HepG2 (cell line): ENCODE data around the gene SLC25A44. TPM values are rescaled to one million over a fixed set of nuclear protein-coding genes. Genes with fewer than 3 reads are reported as not detected.

Source experiments
- ATAC-seq: fragments of 200-7000 bp; cut with Tn5 transposase; 3 replicates; pipeline ENCODE4 v1.9.1; 2020; ENCODE audit warnings: mild to moderate bottlenecking, moderate library complexity
- BruUV-seq: library from RNA; stranded (reverse); fragments of 400-500 nt; replicated peaks from 2 replicates; lab custom pipeline; 2021; lab: Mats Ljungman, UMichigan
- CTCF ChIA-PET: fragments of 300-600 bp; formaldehyde crosslinking; extraction: SDS; loops from one replicate; lab custom pipeline; 2021; ENCODE audit warnings: low total read pairs, inconsistent platforms, low intra/inter-chr PET ratio; lab: Yijun Ruan, JAX
- POLR2A ChIA-PET: fragments of 350-600 bp; sonication (Branson Sonifier 250); formaldehyde crosslinking; loops from one replicate; lab custom pipeline; 2020; ENCODE audit warnings: antibody characterized with exemption, inconsistent platforms; lab: Yijun Ruan, JAX
- DNase-seq: peaks from one replicate; pipeline ENCODE4 v3.0.0-alpha.2; 2015; ENCODE audit warnings: low spot score
- FAIRE-seq: peaks from 3 replicates; lab custom pipeline; 2011; peaks lifted over from hg19 to GRCh38; lab: Jason Lieb, UNC
- H2AFZ ChIP-seq: one replicate; pipeline ENCODE4 v1.6.1; 2011; ENCODE audit warnings: low read length, inconsistent platforms
- H3K27ac ChIP-seq: fragments of 300-600 bp; 3 replicates; pipeline ENCODE4 v1.8.0; 2011; ENCODE audit warnings: mixed run types, mild to moderate bottlenecking, mixed read lengths, low read length, inconsistent platforms; ENCODE audit not compliant: insufficient read depth; ENCODE audit errors: extremely low read length
- H3K27me3 ChIP-seq, 2 experiments: fragments of 200-600 bp in 1 of 2; 2 replicates in 1 of 2; 3 replicates in 1 of 2; pipeline versions ENCODE4 v1.6.0 to v1.8.0; 2011; ENCODE audit warnings: low read length in 2 of 2, mild to moderate bottlenecking in 2 of 2, moderate library complexity in 2 of 2, inconsistent platforms in 1 of 2; ENCODE audit not compliant: insufficient read depth in 2 of 2, control insufficient read depth in 1 of 2
- H3K36me3 ChIP-seq, 2 experiments: fragments of 200-600 bp in 1 of 2; replicated peaks in 1 of 2; 2 replicates in 1 of 2; 3 replicates in 1 of 2; pipeline versions ENCODE4 v1.5.1 to v1.8.0; 2011; ENCODE audit warnings: low read length in 2 of 2, inconsistent platforms in 1 of 2; ENCODE audit not compliant: insufficient read depth in 2 of 2, control insufficient read depth in 1 of 2
- H3K4me1 ChIP-seq: 2 replicates; pipeline ENCODE4 v1.5.1; 2012; ENCODE audit warnings: low read length, inconsistent platforms; ENCODE audit not compliant: insufficient read depth
- H3K4me2 ChIP-seq: 2 replicates; pipeline ENCODE4 v1.6.0; 2011; ENCODE audit warnings: low read depth, low read length, inconsistent platforms
- H3K4me3 ChIP-seq, 3 experiments: fragments of 200-600 bp in 1 of 3; sonication (generic), shearing (Covaris generic) in 1 of 3; replicated peaks in 1 of 3; 2 replicates each; pipeline ENCODE4 v1.5.1; 2011 to 2016; ENCODE audit warnings: low read length in 3 of 3, inconsistent platforms in 2 of 3, low read depth in 2 of 3, mild to moderate bottlenecking in 2 of 3, control low read depth in 1 of 3, mixed read lengths in 1 of 3; ENCODE audit not compliant: insufficient read depth in 1 of 3
- H3K79me2 ChIP-seq: one replicate; pipeline ENCODE4 v1.6.1; 2011; ENCODE audit warnings: low read length, inconsistent platforms; ENCODE audit not compliant: insufficient read depth
- H3K9ac ChIP-seq: 2 replicates; pipeline ENCODE4 v1.6.0; 2011; ENCODE audit warnings: mild to moderate bottlenecking, low read depth, low read length, inconsistent platforms; ENCODE audit not compliant: insufficient read depth
- H3K9me3 ChIP-seq: 2 replicates; pipeline ENCODE4 v1.5.1; 2012; ENCODE audit warnings: mild to moderate bottlenecking, low read length
- H4K20me1 ChIP-seq: 2 replicates; pipeline ENCODE4 v1.6.0; 2011; ENCODE audit warnings: inconsistent platforms, mild to moderate bottlenecking, low read length, moderate library complexity; ENCODE audit not compliant: insufficient read depth
- ARID5B ChIP-seq: IDR thresholded peaks from 2 replicates; pipeline ENCODE4 v1.4.0; 2020; ENCODE audit warnings: mild to moderate bottlenecking, missing genetic modification reagents
- ATM ChIP-seq: fragments of 450-650 bp; IDR thresholded peaks from 2 replicates; pipeline ENCODE4 v1.7.1; 2017; ENCODE audit warnings: mild to moderate bottlenecking, borderline replicate concordance
- CBX2 ChIP-seq, 2 experiments: fragments of 200-600 bp in 1 of 2; sonication (generic); formaldehyde crosslinking in 1 of 2; IDR thresholded peaks; 2 replicates each; pipeline versions ENCODE4 v1.7.0 to v1.8.1; 2018 to 2022; ENCODE audit warnings: low read depth in 2 of 2, low read length in 1 of 2, mild to moderate bottlenecking in 1 of 2, missing genetic modification reagents in 1 of 2
- GFI1 ChIP-seq: sonication (generic); formaldehyde crosslinking; IDR thresholded peaks from 2 replicates; pipeline ENCODE4 v1.5.0; 2020; ENCODE audit warnings: missing genetic modification reagents, mild to moderate bottlenecking, borderline replicate concordance
- HDAC1 ChIP-seq: sonication (generic); formaldehyde crosslinking; IDR thresholded peaks from 2 replicates; pipeline ENCODE4 v1.5.1; 2020; ENCODE audit warnings: mild to moderate bottlenecking, missing genetic modification reagents
- NCOA5 ChIP-seq: sonication (generic); formaldehyde crosslinking; IDR thresholded peaks from 2 replicates; pipeline ENCODE4 v1.4.0; 2020; ENCODE audit warnings: missing genetic modification reagents
- SP4 ChIP-seq: sonication (generic); formaldehyde crosslinking; IDR thresholded peaks from 2 replicates; pipeline ENCODE4 v1.8.1; 2023; ENCODE audit warnings: mild to moderate bottlenecking, missing genetic modification reagents
- TFAP4 ChIP-seq: sonication (generic); IDR thresholded peaks from 2 replicates; pipeline ENCODE4 v1.6.1; 2016; ENCODE audit warnings: low read depth, borderline replicate concordance
- U2AF2 ChIP-seq: fragments of 200-400 bp; formaldehyde crosslinking; IDR thresholded peaks from 2 replicates; pipeline ENCODE4 v1.6.1; 2017; ENCODE audit warnings: low read depth, mild to moderate bottlenecking, low read length
- ZBTB42 ChIP-seq: sonication (generic); formaldehyde crosslinking; IDR thresholded peaks from 2 replicates; pipeline ENCODE4 v1.5.0; 2020; ENCODE audit warnings: mild to moderate bottlenecking, missing genetic modification reagents
- ZNF230 ChIP-seq: sonication (generic); formaldehyde crosslinking; IDR thresholded peaks from 2 replicates; pipeline ENCODE4 v1.4.0; 2020; ENCODE audit warnings: mild to moderate bottlenecking, missing genetic modification reagents
- ZNF274 ChIP-seq: sonication (generic); formaldehyde crosslinking; IDR thresholded peaks from 2 replicates; pipeline ENCODE4 v1.5.1; 2020; ENCODE audit warnings: mild to moderate bottlenecking, missing genetic modification reagents
- ZNF451 ChIP-seq: sonication (generic); formaldehyde crosslinking; IDR thresholded peaks from 2 replicates; pipeline ENCODE4 v1.5.0; 2020; ENCODE audit warnings: mild to moderate bottlenecking, missing genetic modification reagents
- ZNF780A ChIP-seq: sonication (generic); formaldehyde crosslinking; IDR thresholded peaks from 2 replicates; pipeline ENCODE4 v1.8.0; 2022; ENCODE audit warnings: mild to moderate bottlenecking, missing genetic modification reagents, moderate library complexity
- ZSCAN5A ChIP-seq: sonication (generic); formaldehyde crosslinking; IDR thresholded peaks from 2 replicates; pipeline ENCODE4 v1.8.0; 2022; ENCODE audit warnings: mild to moderate bottlenecking, missing genetic modification reagents, borderline replicate concordance
- WGBS: methylation state at CpG from one replicate; pipeline ENCODE4 v1.1.6; 2017; ENCODE audit warnings: low lambda C conversion rate; 5-methylcytosine and 5-hydroxymethylcytosine counted together
- in situ Hi-C: cut with HindIII; loops from 2 replicates; pipeline ENCODE4 v1.10.0; 2017; ENCODE audit warnings: low pct_unique_long_range_greater_than_20kb; ENCODE audit not compliant: extremely low pct_ligation_motif_present
- intact Hi-C: fragments of 100-400 bp; cut with micrococcal nuclease; formaldehyde crosslinking; loops from one replicate; pipeline ENCODE4 v1.10.0; 2022; ENCODE audit not compliant: unreplicated experiment
- polyA plus RNA-seq, 8 experiments: library from polyadenylated mRNA; depleted of rRNA in 3 of 8; stranded (reverse) in 7 of 8; unstranded in 1 of 8; fragments of >200 nt; fragmentation: Illumina TruSeq in 4 of 8; extraction: Trizol in 4 of 8; gene quantifications; 2 replicates each; pipeline versions ENCODE4 v1.2.1 to v1.2.3, GENCODE V29; 2011 to 2016; ENCODE audit warnings: low read depth in 4 of 8, missing spikeins in 1 of 8, mixed read lengths in 1 of 8; ENCODE audit not compliant: insufficient read depth in 1 of 8
- total RNA-seq, 5 experiments: library from RNA; depleted of rRNA; stranded (reverse); fragments of >200 nt; fragmentation: Illumina TruSeq; extraction: Trizol; gene quantifications; 2 replicates each; pipeline ENCODE4 v1.2.3, GENCODE V29; 2016; ENCODE audit warnings: low read depth in 1 of 5
- TF ChIP-seq, protein P1 (sequence below): sonication (generic); formaldehyde crosslinking; conservative IDR thresholded peaks from 2 replicates; pipeline ENCODE4 v1.4.0; 2020; ENCODE audit warnings: missing genetic modification reagents

The SLC25A44 gene
- total and polyA plus RNA-seq, 2 of the 13 experiments (the other 11 are each of a cell fraction or from before 2014, with no cell fraction given): 10.7 to 13.4 TPM

DNA sequence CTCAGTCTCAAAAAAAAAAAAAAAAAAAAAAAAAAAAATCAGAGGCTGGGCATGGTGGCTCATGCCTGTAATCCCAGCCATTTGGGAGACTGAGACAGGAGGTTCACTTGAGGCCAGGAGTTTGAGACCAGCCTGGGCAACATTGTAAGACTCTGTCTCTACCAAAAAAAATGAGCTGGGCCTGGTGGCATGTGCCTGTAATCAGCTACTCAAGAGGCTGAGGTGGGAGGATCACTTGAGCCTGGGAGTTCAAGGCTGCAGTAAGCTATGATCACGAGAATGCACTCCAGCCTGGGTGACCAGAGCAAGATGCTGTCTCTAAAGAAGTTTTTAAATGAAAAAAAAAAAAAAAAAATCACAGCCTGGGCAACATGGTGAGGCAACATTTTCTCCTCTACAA, 30.2 kb upstream of the SLC25A44 start (continued):
- TF ChIP-seq ZNF451 (no peak), ZNF274 (CRISPR knock-in tag) (no peak)

GRCh38 chr1:156164125-156164831, 29.6 kb upstream of the SLC25A44 start:
- H3K79me2 ChIP-seq: no peaks in the 10 kb centered on the region
- no peaks in the 10 kb centered on the region for H3K36me3 ChIP-seq
- no peaks in the 10 kb centered on the region; a peak in 1 of 5 replicates for H3K27me3 ChIP-seq
- H3K9ac ChIP-seq: no peak overlapping the region
- DNase-seq (no peak), FAIRE-seq (no peak), ATAC-seq (no peak)
- no peak overlapping the region for H2AFZ ChIP-seq
- no TSS peak for BruUV-seq
- no peak overlapping the region for H3K4me3 ChIP-seq
- ChIA-PET CTCF (no interaction called here), POLR2A (interaction anchor here (0.6 kb wide), 1 partner anchor 8 kb away, joined by 3 read pairs; no protein-coding TSS in a partner anchor)
- intact Hi-C loops: no loop called here
- H3K9me3 ChIP-seq: no peaks in the 10 kb centered on the region
- no peaks in the 10 kb centered on the region for H4K20me1 ChIP-seq
- H3K4me2 ChIP-seq: no peak overlapping the region
- in situ Hi-C loops: no loop called here
- H3K4me1 ChIP-seq: peaks cover 31% of the 10 kb centered on the region
- WGBS: 67% methylated on average over 6 of the region's 6 CpGs
- no peak overlapping the region for H3K27ac ChIP-seq
- TF ChIP-seq NCOA5: no peak
- TF ChIP-seq U2AF2: no peak
- no peak for TF ChIP-seq ZNF230
- no peak for TF ChIP-seq ATM
- TF ChIP-seq HDAC1: no peak
- TF ChIP-seq, protein P1, sequence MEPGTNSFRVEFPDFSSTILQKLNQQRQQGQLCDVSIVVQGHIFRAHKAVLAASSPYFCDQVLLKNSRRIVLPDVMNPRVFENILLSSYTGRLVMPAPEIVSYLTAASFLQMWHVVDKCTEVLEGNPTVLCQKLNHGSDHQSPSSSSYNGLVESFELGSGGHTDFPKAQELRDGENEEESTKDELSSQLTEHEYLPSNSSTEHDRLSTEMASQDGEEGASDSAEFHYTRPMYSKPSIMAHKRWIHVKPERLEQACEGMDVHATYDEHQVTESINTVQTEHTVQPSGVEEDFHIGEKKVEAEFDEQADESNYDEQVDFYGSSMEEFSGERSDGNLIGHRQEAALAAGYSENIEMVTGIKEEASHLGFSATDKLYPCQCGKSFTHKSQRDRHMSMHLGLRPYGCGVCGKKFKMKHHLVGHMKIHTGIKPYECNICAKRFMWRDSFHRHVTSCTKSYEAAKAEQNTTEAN (CRISPR knock-in tag): no peak
- no peak for TF ChIP-seq ZNF780A
- TF ChIP-seq ZSCAN5A: no peak
- TF ChIP-seq ARID5B (CRISPR knock-in tag): no peak
- TF ChIP-seq ZBTB42 (CRISPR knock-in tag): no peak
- TF ChIP-seq SP4 (CRISPR knock-in tag): no peak
- no peak for TF ChIP-seq GFI1 (CRISPR knock-in tag)
- no peak for TF ChIP-seq TFAP4
- no peak for TF ChIP-seq CBX2 (IDR thresholded peaks at IDR 0.05; ENCODE audit: low read depth, low read length)
- no peak for TF ChIP-seq CBX2 (CRISPR knock-in tag; IDR thresholded peaks at IDR 0.05; ENCODE audit: low read depth)
